Activated CD8-positive, alpha-beta memory T cell treated with anti-CD3 and anti-CD28 coated beads for 1 hour (primary cell): ENCODE data around the gene SLC27A4.

ENCODE experiments used
- DNase-seq, 2 donors: peaks; one replicate each; pipeline ENCODE4 v3.0.0-alpha.2; 2020; ENCODE audit warnings: low read depth in 1 of 2; ENCODE audit errors: extremely low read depth in 1 of 2

Gene SLC27A4

DNA sequence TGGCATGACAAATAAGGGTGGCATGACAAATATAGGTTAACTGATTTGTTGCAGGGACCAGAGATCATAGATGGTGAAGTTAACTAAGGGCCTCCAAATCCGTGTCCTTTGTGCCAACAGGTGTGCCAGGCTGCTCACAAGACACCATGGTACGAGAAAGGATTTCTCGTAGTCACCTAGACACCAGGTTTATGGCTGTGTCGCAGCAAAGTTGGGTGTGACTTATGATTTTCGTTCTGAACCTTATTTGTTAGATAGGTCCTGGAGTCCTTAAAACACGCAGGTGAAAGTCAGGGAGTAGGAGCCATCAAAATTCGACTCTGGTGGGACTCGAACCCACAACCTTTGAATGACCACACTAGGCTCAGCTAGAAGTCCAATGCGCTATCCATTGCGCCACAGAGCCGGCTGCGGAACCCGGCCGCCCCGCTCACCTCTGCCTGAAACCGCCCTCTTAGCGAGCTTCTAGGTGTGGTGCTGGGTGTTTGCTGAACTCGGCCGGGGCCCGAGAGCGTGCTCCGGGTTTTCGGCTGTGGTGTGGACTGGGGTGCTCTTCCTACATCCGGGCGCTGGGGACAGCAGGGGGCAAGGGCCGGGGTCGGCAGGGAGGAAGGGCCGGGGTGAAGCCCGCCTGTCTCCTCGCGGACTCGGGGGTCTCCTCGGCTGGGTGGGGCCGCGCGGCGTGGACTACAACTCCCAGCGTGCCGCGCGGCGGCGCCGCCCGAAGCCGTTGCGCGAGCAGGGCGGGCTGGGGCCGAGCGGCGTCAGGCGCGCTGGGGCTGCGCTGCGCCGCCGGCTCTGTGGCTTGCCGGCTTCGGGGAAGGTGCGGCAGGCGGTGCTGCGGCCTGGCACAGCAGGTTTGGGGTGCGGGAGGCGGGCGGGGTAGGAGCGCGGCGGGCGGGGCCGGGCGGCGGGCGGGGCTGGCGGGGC, at the start of gene SLC27A4:
Gene SLC27A4, plus strand, starts transcription at position 767 of the 930 bp plus-strand sequence. CDS start 2,606 bp downstream, outside the sequence.
- DNase-seq = peak; percentile 26 to 67

DNA sequence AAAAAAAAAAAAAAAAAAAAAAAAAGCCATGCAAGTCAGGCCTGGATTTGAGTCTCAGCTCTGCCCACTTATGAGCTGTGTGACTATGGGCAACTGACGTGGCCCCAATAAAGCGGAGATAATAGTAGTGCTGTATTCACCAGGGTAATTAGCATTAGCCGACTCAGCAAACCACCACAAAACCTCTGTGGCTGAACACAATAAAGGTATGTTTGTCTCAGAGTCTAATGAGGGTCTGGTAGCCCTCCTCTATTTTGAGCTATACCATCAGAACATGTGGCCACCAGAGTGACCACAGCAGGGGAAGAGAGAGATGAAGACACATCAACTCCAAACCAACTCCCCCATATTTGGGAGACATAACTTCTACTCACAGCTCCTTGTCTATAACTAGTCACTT, 48.3 kb upstream of the SLC27A4 start:
- DNase-seq = no peak

DNA sequence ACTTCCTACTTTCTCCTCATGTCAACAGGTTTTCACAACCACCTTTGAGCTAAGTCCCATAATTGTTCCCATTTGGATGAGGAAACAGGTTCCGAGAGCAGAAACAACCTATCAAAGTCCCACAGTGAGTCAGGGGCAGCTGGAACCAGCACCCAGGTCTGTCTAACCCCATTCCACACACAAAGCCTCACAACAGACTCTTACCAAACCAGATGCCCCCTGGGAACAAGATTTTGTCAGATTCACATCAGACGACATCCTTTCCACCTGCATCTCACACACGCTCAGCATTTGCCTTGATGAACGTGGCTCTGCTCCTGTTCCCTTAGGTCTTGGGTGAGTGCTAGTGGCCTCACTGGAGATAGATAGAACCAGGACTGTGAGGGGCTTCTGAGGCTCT, 47.2 kb upstream of the SLC27A4 start:
- no peak for DNase-seq

DNA sequence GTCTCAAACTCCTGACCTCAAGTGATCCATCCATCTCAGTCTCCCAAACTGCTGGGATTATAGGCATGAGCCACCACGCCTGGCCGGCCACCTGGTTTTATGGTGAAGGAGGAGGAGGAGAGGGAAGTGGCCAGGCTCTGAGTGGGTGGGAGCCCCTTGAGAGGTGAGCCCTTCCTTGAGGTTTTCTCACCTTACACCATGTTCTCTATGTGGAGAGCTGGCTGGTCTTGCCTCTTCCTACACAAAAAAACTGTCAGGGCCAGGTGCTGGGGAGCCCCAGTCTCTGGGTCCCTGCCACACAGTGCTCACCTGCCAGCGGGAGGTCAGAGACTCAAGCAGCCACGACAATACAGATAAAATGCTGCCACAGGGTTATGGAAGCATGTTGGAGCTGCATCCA, 46.2 kb upstream of the SLC27A4 start:
- no peak for DNase-seq

DNA sequence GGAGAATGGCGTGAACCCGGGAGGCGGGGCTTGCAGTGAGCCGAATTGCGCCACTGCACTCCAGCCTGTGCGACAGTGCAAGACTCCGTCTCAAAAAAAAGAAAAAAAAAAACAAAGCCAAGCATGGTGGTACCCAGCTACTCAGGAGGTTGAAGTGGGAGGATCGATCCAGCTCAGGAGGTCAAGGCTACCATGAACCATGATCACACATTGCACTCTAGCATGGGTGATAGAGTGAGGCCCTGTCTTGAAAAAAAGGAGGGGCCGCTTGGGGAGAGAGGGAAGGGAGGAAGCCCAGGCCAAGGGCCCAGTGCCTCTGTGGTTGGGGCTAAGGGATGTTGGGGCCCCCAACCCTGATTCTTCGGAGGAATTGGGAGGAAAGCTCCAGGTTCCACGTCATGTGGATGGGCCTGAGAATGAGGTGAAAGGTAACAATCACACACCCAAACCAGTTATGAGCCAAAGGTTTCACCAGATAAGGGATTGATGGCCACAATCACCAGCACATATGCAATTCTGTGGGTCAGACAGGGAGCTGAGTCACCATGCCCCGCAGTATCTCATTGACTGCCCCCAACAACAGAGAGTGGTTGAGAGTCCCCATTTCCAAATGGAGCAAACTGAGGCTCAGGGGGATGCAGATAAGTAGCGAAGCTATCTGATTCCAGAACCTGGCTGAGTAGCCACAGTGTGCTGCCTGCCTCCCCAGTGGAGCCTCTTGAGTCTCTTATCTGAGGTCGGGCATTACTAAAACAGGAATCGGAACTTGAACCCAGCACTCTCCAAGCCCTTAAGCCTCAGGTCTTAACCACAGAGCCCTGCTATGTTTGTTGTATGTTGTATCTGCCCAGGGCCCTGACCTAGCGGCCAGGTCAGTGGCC, 43.7 kb upstream of the SLC27A4 start:
- DNase-seq = no peak

DNA sequence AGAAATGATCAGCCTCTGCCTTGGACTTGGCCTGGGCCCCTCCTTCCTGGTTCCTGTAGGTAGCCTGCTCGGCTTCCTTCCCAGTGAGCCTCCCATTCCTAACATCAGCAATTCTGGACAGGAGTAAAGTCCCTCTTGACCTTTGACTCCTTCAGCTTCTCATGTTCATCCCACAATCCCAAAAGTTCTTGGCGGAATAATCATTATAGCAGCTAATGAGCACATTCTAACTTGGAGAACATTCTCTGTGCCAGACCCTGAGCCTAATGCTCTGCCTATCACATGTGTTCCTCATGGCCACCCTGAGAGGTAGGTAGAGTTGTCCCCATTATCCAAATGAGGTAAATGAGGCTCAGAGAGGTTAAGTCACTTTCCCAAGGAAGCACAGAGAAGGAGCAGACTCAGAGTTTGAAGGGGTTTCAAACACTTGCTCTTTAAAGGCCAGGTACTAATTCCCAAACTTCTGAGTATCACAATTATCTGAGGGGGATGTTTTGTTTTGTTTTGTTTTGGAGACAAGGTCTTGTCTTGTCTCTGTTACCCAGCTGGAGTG, 43.0 kb upstream of the SLC27A4 start:
- no peak for DNase-seq

DNA sequence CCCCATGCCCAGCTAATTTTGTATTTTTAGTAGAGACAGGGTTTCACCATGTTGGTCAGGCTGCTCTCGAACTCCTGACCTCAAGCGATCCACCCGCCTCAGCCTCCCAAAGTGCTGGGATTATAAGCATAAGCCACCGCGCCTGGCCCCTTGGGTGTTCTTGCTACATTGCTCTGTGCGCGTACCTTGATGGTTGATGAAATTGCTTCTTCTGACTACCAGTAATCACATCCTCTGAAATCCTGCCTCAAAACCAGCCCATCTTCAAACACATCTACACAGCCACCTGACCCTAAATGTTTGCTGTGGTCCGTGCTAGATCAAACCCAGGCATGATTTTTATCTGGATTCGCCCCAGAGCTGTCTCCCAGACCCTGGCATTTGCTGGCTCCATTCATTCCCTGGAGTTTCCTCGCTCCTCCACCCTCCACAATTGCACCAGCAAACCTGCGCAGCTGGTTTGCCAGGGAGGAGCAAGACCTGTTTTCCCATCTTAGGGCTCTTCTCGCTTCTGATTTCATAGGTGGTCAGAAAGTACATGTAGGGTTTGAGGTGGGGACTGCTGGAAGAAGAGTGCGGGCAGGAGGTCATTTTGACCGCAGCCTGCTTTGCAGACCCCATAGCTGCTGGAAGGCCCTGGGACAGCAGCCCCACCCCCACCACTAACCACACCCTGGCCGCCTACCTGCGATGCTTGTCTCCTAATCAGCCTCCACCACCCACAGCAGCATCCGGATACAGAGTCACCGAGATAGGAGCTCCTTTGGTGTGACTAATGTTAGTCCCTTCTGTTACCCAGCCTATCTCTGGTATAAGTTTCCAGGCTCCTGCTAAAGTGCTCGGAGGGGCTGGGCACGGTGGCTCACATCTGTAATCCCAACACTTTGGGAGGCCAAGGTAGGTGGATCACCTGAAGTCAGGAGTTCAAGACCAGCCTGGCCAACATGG, 41.5 kb upstream of the SLC27A4 start:
- no peak for DNase-seq

DNA sequence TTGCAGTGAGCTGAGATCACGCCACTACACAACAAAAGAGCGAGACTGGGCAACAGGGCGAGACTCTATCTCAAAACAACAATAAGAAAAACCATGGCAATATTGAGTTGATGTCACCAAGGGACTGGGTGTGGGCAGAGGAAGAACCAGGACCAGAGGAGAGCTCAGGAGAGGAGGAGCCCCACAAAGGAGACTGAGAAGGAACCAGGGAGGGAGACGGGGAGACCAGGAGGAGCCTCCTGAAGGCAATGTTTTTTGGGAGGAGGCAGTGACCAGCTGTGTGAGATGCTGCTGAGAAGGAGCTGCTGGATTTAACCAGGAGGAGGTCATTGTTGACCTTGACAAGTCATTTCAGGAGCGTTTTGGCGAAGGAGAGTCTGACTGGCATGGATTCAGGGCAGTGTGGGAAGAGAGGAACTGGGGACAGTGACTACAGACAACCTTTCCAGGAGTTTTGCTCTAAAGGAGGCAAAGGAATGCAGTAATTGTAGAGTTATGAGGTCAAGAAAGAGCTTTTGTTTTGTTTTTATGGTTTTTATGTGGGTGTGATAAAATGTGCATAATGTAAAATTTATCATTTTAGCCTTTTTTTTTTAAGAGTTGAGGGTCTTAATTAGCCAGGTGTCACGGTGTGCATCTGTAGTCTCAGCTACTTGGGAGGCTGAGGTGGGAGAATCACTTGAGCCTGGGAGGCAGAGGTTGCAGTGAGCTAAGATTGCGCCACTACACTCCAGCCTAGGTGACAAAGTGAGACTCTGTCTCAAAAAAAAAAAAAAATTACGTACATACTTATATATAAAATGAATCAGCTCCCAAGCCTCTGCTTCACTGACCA, 36.0 kb upstream of the SLC27A4 start:
- DNase-seq = no peak

DNA sequence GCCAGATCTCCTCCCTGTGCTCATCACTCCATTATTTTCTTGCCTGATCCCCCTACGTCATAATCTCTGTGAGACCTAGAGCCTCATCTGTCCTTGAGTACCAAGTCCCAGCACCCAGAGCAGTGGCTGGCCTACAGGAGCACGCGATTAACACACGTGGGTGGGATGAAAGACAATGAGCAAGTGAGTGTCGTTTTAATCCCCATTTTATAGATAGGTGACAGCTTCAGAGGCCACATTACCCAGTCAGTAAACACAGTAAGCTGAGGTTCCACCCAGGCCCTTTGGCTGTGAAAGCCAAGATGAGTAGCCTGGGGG, 35.4 kb upstream of the SLC27A4 start:
- no peak for DNase-seq

DNA sequence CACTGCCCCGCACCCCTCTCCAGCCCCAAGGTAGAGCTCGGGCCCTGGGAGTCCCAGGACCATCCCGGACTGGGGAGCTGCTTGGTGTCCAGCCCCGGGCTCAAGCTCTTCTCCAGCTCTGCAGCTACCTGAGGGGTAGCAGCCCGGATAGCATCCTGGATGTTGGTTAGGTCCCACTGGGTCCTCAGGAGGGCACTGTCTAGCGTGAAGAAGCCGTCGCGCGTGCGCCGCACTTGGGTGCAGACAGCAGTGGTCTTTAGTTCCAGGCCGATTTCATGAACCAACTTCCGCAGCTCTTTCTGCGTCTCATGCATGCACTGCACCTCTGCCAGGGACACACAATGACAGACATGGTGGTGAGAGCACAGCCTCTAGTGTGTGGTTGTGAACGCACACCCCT, 30.8 kb upstream of the SLC27A4 start:
- DNase-seq = no peak

DNA sequence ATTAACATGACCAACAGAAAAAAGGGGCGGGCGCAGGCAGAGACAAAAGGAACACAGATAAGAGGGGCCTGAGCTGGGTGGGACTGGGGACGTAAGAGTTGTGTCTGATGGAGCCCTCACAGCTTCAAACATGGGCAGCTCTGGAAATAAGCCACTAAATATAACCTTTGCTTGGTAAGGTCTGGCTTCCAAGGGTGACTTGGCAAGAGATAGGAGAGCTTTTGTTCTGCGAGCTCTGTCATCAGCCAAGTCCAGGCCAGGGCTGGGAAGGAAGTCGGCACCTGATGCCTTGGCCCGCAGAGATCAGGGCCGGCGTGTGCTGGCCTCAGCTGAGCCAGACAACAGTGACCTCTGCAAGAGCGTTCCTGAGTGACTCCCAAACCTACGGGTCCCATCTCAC, 29.9 kb upstream of the SLC27A4 start:
- no peak for DNase-seq

DNA sequence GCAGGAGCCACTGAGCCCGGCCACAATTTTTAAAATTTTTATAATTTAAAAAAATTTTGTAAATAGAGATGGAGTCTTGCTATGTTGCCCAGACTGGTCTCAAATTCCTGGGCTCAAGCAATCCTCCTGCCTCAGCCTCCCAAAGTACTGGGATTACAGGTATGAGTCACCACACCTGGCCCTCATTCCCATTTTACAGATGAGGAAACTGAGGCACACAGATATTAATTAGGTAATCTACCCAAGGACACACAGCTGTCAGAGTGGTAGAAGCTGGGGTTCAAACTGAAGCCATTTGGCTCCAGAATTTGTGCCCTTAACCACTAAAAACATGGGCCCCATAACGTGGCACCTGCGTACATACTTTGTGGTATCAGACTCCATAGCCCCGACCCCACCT, 25.6 kb upstream of the SLC27A4 start:
- DNase-seq = no peak

DNA sequence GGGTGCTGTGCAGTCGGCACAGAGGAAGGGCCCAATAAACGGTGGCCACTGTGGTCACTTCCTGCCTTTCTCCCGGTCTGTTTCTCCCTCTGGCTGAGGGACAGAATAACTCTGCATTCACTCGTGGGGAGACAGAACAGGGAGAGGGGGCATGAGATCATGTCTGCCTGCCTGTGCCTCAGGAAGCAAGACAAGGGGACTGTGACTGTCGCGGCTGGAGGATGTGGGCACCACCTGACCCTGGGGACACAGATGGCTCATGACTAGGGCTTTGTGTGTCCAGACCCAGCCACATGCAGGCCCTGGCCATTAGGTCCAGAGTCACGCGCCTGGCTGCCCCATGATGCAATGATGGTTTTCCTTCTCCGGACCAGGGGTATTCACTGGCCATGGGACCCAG, 23.9 kb upstream of the SLC27A4 start:
- no peak for DNase-seq

DNA sequence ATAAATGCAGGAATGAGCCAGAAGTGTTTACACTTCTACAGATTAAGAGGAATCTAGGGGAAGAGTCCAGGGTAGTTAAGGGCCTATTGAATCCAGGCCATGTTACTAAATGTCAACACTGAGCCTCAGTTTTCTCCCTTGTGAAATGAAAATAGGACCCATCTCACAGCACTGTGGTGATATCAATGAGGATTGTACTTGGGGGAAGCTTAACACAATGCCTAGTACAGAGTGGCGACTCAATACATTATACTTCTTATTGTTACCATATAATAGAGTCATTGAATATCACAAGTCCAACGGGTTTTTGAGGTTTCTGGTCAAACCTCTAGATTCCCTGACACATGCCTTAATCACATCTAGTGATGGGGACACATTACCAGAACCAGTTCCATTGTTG, 22.7 kb upstream of the SLC27A4 start:
- DNase-seq = no peak

DNA sequence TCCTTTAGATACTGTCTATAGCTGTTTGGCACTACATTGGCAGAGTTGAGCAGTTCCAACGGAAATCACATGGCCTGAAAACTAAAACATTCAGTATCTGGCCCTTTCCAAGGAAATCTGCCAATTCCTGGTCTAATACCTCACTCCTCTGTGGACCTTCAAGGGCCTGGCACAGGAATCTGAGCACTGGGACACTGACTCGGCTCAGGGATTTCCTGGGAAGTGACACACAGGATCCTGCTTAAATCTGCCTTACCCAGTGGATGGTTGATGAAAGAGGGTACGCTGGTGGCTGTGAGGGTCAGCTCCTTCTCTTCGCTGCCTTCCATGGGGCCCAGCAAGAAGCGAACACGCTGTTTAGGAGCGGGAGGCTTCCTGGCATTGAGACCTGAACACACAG, 19.0 kb upstream of the SLC27A4 start:
- no peak for DNase-seq

DNA sequence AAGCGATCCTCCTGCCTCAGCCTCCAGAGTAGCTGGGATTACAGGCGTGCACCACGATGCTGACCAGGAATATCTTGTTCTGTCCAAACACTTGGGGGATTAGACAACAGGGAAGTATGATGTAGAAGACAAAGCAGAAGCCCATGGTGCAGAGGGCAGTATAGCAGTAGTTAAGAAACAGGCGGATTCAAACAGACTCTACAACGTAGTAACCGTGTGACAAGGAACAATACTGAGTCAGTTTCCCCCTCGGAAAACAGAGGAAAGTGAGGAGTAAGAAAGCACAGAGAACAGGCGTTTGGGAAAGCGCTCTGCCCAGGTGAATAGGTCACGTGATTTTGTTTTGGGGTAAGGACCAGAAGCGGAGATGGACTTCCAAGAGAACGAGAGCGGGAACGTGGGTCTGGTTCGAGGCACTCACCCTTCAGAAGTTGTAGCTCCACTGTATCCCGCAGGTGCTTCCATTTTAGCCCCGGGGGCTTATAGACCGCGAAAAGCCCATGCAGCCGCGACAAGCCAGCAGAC, 18.4 kb upstream of the SLC27A4 start:
- no peak for DNase-seq

DNA sequence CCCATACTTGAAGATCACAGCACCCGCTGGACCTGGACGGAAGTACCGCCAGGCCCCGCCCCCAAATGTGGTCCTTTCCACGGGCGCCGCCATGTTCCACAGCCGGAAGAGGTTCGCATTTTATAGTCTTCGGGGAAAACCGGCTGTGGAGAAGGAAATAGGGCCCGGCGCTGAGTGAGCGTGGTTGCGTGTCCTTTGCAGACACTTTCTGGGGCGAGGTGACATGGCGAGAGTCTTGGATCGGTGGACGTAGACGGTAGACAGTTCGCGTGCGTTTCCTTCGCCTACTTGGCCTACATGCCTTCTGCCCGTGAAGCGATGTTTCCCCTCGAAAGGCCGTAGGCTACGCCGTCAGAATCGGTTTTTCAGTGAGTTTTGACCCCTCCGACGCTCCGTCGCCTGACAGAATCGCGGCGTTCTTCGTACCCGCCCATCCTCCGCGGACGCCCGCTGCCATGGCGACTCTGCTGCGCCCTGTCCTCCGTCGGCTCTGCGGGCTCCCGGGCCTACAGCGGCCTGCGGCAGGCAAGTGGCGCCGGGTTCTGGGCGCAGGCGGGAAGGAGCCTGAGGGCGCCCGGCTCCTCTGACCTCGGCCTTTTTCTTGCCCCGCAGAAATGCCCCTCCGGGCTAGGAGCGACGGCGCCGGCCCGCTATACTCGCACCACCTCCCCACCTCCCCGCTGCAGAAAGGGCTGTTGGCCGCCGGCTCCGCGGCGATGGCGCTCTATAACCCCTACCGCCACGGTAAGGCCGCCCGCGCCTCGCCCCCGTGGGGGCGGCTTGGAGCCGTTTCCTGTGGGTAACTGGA, 17.7 kb upstream of the SLC27A4 start, which contains the start of the genes COQ4 and TRUB2:
Gene COQ4, plus strand, starts transcription at position 436 of the 808 bp plus-strand sequence. Its CDS starts 20 bp downstream, at position 456.
Gene TRUB2, minus strand, starts transcription at position 44 of the 808 bp plus-strand sequence. Its CDS starts 39 bp downstream, at position 5.
- peak; percentile 83 for DNase-seq

DNA sequence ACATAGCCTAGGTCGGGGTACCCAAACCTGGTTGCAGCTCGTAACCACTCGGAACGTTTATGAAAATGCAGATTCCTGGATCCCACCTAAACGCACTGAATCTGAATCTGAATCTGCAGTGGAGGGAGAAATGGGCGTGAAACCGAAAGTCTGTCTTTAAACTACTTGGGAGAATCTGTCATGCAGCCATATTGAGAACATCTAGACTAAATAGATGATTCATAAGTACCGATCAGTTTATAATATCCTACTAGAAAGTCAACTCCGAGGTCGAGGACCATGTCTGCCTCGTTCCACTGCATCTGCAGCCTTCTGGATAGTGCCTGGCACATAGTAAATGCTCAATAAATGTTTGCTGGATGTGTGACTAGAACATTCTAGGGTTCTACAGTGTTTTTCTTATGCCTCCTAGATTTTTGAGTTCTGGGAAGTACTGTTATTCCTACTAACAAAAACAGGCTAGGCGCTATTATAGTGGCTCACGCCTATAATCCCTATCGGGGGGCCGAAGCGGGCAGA, 17.1 kb upstream of the SLC27A4 start:
- no peak for DNase-seq
